HG02588 (cell line): ENCODE data around the gene MMP19.
"Not testable (repeated sequence)": the region's sequence is repeated elsewhere in the genome, so short reads cannot be mapped to it uniquely, and the experiment has no call there.

Experiments
- ATAC-seq: cut with Tn5 transposase; IDR thresholded peaks from one replicate; pipeline ENCODE4 v1.9.1; 2021; ENCODE audit warnings: mild to moderate bottlenecking, moderate library complexity; ENCODE audit not compliant: unreplicated experiment

Gene MMP19

GRCh38 chr12:55842681-55843429 lies at the start of gene MMP19:
TSS of gene MMP19 (minus strand) at chr12:55842936. CDS start at chr12:55842830, 106 bp downstream.
- no peak for ATAC-seq

- ATAC-seq, result no peak
These were observed 48.6 kb upstream of the MMP19 start for GRCh38 chr12:55891310-55891709.

GRCh38 chr12:55885113-55885512 lies 42.4 kb upstream of the MMP19 start:
- no peak for ATAC-seq

- no peak for ATAC-seq
These were observed 35.1 kb upstream of the MMP19 start for GRCh38 chr12:55877824-55878223.

- no peak for ATAC-seq
These were observed 33.1 kb upstream of the MMP19 start for GRCh38 chr12:55875704-55876467.

GRCh38 chr12:55874443-55874842 lies 31.7 kb upstream of the MMP19 start:
- no peak for ATAC-seq

- ATAC-seq, result not testable (repeated sequence)
These were observed 23.8 kb upstream of the MMP19 start for GRCh38 chr12:55866454-55867004.

GRCh38 chr12:55865327-55865726 lies 22.6 kb upstream of the MMP19 start:
- ATAC-seq, result no peak

- ATAC-seq, result not testable (repeated sequence)
These were observed 20.2 kb upstream of the MMP19 start for GRCh38 chr12:55862931-55863330.

GRCh38 chr12:55862286-55862685 lies 19.6 kb upstream of the MMP19 start:
- no peak for ATAC-seq

- ATAC-seq, result no peak
These were observed 19.1 kb upstream of the MMP19 start for GRCh38 chr12:55861871-55862270.

GRCh38 chr12:55861396-55861795 lies 18.7 kb upstream of the MMP19 start:
- ATAC-seq, result no peak

GRCh38 chr12:55852740-55853139 lies 10.0 kb upstream of the MMP19 start:
- ATAC-seq, result no peak

GRCh38 chr12:55850893-55851292 lies 8.2 kb upstream of the MMP19 start:
- no peak for ATAC-seq

- ATAC-seq, result no peak
These were observed 7.7 kb upstream of the MMP19 start for GRCh38 chr12:55850401-55850800.

GRCh38 chr12:55849616-55850343 lies 7.0 kb upstream of the MMP19 start:
- no peak for ATAC-seq

- ATAC-seq, result no peak
These were observed 5.0 kb upstream of the MMP19 start for GRCh38 chr12:55847603-55848291.

- ATAC-seq, result peak; percentile 50
These were observed 4.3 kb upstream of the MMP19 start for GRCh38 chr12:55847033-55847432.

- ATAC-seq, result no peak
These were observed 3.2 kb upstream of the MMP19 start for GRCh38 chr12:55845785-55846496.

- ATAC-seq, result no peak
These were observed 2.6 kb upstream of the MMP19 start for GRCh38 chr12:55845361-55845760.
